ENCODE measurements around the gene THY1.

- TF ChIP-seq POLR2A (IDR thresholded peaks at IDR 0.05; ENCODE audit: low read depth, low read length), result no peak
- TF ChIP-seq TAF1 (IDR thresholded peaks at IDR 0.05; ENCODE audit: low read depth, low read length), result no peak
- TF ChIP-seq PAX5 (IDR thresholded peaks at IDR 0.05; ENCODE audit: insufficient read depth, low read length, severe bottlenecking), result no peak
- TF ChIP-seq POLR2AphosphoS5 (IDR thresholded peaks at IDR 0.05; ENCODE audit: low read depth, low read length), result no peak
- TF ChIP-seq POU2F2 (IDR thresholded peaks at IDR 0.05; ENCODE audit: low read depth, low read length), result no peak
These were observed 45.5 kb upstream of the THY1 start for GRCh38 chr11:119468511-119468910.

Measured in GM12891 (cell line).